HepG2 (cell line): Measurements from ENCODE around the gene CRIP1.

Experiments
- BORCS8-MEF2B ChIP-seq: sonication (generic); formaldehyde crosslinking; IDR thresholded peaks from 2 replicates; pipeline ENCODE4 v1.8.0; 2022; ENCODE audit warnings: mild to moderate bottlenecking, missing genetic modification reagents
- CTCF ChIP-seq: sonication (generic); formaldehyde crosslinking; IDR thresholded peaks from 2 replicates; pipeline ENCODE4 v1.5.0; 2020; ENCODE audit warnings: mild to moderate bottlenecking, missing genetic modification reagents, moderate library complexity
- HMGXB4 ChIP-seq, 2 experiments: sonication (generic) in 1 of 2; formaldehyde crosslinking in 1 of 2; IDR thresholded peaks; 2 replicates each; pipeline versions ENCODE4 v1.4.0 to v1.6.1; 2018 to 2020; ENCODE audit warnings: missing genetic modification reagents in 2 of 2, borderline replicate concordance in 1 of 2, low read depth in 1 of 2, mild to moderate bottlenecking in 1 of 2, missing biosample characterization in 1 of 2
- JUND ChIP-seq: sonication (generic); formaldehyde crosslinking; IDR thresholded peaks from 2 replicates; pipeline ENCODE4 v1.8.0; 2022; ENCODE audit warnings: mild to moderate bottlenecking, missing genetic modification reagents
- MAFG ChIP-seq: sonication (generic); formaldehyde crosslinking; IDR thresholded peaks from 2 replicates; pipeline ENCODE4 v1.5.1; 2020; ENCODE audit warnings: mild to moderate bottlenecking, missing genetic modification reagents
- ZNF142 ChIP-seq: sonication (generic); formaldehyde crosslinking; IDR thresholded peaks from 2 replicates; pipeline ENCODE4 v1.4.0; 2020; ENCODE audit warnings: missing genetic modification reagents
- ZNF407 ChIP-seq: sonication (generic); formaldehyde crosslinking; IDR thresholded peaks from one replicate; pipeline ENCODE4 v1.5.1; 2020; ENCODE audit warnings: mild to moderate bottlenecking, missing genetic modification reagents; ENCODE audit errors: not compliant biosample characterization
- TF ChIP-seq, protein P1 (sequence below): IDR thresholded peaks from 2 replicates; pipeline ENCODE4 v1.6.1; 2012; ENCODE audit warnings: inconsistent platforms
- TF ChIP-seq, protein P2 (sequence below): sonication (generic); formaldehyde crosslinking; IDR thresholded peaks from 2 replicates; pipeline ENCODE4 v1.4.0; 2020; ENCODE audit warnings: missing genetic modification reagents

DNA sequence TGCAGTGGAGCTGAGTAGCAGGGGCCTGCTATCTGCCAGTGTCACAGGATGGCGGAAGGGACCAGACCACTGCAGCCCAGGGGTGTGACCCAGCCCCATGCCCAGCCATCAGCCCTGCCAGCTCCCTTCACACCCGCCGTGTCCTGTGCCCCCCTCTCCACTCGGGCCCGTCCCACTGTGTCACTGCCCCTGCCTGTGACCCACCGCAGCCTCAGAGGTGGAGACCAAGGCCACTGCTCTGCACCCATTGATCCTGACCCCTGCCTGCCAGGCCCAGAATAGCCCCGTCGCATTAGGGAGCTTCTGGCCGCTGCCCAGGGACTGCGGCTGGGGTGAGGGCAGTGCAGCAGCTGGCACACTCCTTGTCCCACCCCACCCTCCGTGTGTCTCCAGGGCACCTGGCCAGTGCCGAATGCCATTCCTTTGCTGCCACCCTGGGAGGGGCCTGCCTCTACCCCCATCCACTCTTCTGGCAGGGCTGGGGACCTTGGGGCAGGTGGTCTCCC, 14.1 kb upstream of the CRIP1 start:
- no peak for TF ChIP-seq JUND (CRISPR knock-in tag)
- TF ChIP-seq MAFG (CRISPR knock-in tag) = no peak
- TF ChIP-seq CTCF (CRISPR knock-in tag) = peak; percentile 19; the same call in 1 of the 2 replicates
- TF ChIP-seq, protein P1, sequence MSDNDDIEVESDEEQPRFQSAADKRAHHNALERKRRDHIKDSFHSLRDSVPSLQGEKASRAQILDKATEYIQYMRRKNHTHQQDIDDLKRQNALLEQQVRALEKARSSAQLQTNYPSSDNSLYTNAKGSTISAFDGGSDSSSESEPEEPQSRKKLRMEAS = no peak
- TF ChIP-seq HMGXB4 (CRISPR knock-in tag; IDR thresholded peaks at IDR 0.05; ENCODE audit: borderline replicate concordance in 1 of 2, low read depth in 1 of 2) = no peak
- TF ChIP-seq ZNF407 = no peak
- no peak for TF ChIP-seq ZNF142 (CRISPR knock-in tag)
- TF ChIP-seq, protein P2, sequence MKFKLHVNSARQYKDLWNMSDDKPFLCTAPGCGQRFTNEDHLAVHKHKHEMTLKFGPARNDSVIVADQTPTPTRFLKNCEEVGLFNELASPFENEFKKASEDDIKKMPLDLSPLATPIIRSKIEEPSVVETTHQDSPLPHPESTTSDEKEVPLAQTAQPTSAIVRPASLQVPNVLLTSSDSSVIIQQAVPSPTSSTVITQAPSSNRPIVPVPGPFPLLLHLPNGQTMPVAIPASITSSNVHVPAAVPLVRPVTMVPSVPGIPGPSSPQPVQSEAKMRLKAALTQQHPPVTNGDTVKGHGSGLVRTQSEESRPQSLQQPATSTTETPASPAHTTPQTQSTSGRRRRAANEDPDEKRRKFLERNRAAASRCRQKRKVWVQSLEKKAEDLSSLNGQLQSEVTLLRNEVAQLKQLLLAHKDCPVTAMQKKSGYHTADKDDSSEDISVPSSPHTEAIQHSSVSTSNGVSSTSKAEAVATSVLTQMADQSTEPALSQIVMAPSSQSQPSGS (CRISPR knock-in tag) = no peak
- no peak for TF ChIP-seq BORCS8-MEF2B (CRISPR knock-in tag)
